SU-DHL-6 (cell line): ENCODE data around the gene ZNF841.

Experiments used
- H2AFZ ChIP-seq: fragments of 200-600 bp; sonication (generic); 2 replicates; pipeline ENCODE4 v1.6.1; 2014; ENCODE audit warnings: low read depth, mild to moderate bottlenecking, moderate library complexity, mixed read lengths, antibody characterized with exemption, low read length; ENCODE audit not compliant: severe bottlenecking
- H3F3A ChIP-seq: fragments of 200-600 bp; shearing (Covaris generic); 2 replicates; pipeline ENCODE4 v1.6.0; 2016; ENCODE audit warnings: antibody characterized with exemption, mild to moderate bottlenecking; ENCODE audit not compliant: insufficient read depth
- H3K27ac ChIP-seq: fragments of 200-600 bp; sonication (generic); 2 replicates; pipeline ENCODE4 v1.5.1; 2016; ENCODE audit warnings: low read depth, mild to moderate bottlenecking, low read length, moderate library complexity, mixed read lengths
- H3K27me3 ChIP-seq: fragments of 200-600 bp; sonication (generic), shearing (Covaris generic); 2 replicates; pipeline ENCODE4 v1.6.0; 2014; ENCODE audit warnings: mild to moderate bottlenecking, low read length
- H3K36me3 ChIP-seq: fragments of 200-600 bp; sonication (generic); 2 replicates; pipeline ENCODE4 v1.6.1; 2014; ENCODE audit warnings: mild to moderate bottlenecking, low read length, mixed read lengths
- H3K4me2 ChIP-seq: fragments of 300-600, 200-600 bp; shearing (Covaris generic), sonication (generic); 2 replicates; pipeline ENCODE4 v1.6.0; 2014; ENCODE audit warnings: low read length, low read depth, mild to moderate bottlenecking; ENCODE audit not compliant: poor library complexity, severe bottlenecking
- H3K4me3 ChIP-seq: fragments of 200-600 bp; sonication (generic); 2 replicates; pipeline ENCODE4 v1.5.1; 2014; ENCODE audit warnings: antibody characterized with exemption, low read length, mild to moderate bottlenecking, mixed read lengths; ENCODE audit not compliant: insufficient read depth, poor library complexity, severe bottlenecking
- H3K79me2 ChIP-seq: fragments of 200-600 bp; sonication (generic); 2 replicates; pipeline ENCODE4 v1.6.1; 2014; ENCODE audit warnings: mild to moderate bottlenecking, low read length, moderate library complexity; ENCODE audit not compliant: insufficient read depth
- H3K9ac ChIP-seq: fragments of 200-600 bp; sonication (generic); 2 replicates; pipeline ENCODE4 v1.7.0; 2014; ENCODE audit warnings: mild to moderate bottlenecking, low read length
- H3K9me2 ChIP-seq: fragments of 200-600 bp; sonication (generic); replicated peaks from 2 replicates; pipeline ENCODE4 v1.6.1; 2014; ENCODE audit warnings: low read length; ENCODE audit not compliant: insufficient read depth
- H3K9me3 ChIP-seq: fragments of 200-600 bp; sonication (generic); 2 replicates; pipeline ENCODE4 v1.6.1; 2014; ENCODE audit warnings: low read length, mixed read lengths; ENCODE audit not compliant: insufficient read depth
- H4K20me1 ChIP-seq: fragments of 200-600 bp; sonication (generic); 2 replicates; pipeline ENCODE4 v1.6.1; 2014; ENCODE audit warnings: low read depth, mild to moderate bottlenecking, antibody characterized with exemption, low read length, moderate library complexity, mixed read lengths
- CTCF ChIP-seq: fragments of 200-600 bp; sonication (generic); IDR thresholded peaks from one replicate; pipeline ENCODE4 v1.5.1; 2017; ENCODE audit warnings: antibody characterized with exemption, mild to moderate bottlenecking, low read length, moderate library complexity; ENCODE audit not compliant: insufficient read depth, poor library complexity, severe bottlenecking
- EZH2phosphoT487 ChIP-seq: fragments of 200-600 bp; sonication (generic), shearing (Covaris generic); conservative IDR thresholded peaks from 2 replicates; pipeline ENCODE4 v1.6.1; 2018; ENCODE audit warnings: mild to moderate bottlenecking, antibody characterized with exemption, low read length, moderate library complexity, mixed read lengths

Gene ZNF841

GRCh38 chr19:52138278-52138982, 42.9 kb upstream of the ZNF841 start:
- peaks cover 4% of the 10 kb centered on the region; the same call in 1 of the 2 replicates for H3F3A ChIP-seq
- TF ChIP-seq EZH2phosphoT487 (no peak), CTCF (no peak)

DNA sequence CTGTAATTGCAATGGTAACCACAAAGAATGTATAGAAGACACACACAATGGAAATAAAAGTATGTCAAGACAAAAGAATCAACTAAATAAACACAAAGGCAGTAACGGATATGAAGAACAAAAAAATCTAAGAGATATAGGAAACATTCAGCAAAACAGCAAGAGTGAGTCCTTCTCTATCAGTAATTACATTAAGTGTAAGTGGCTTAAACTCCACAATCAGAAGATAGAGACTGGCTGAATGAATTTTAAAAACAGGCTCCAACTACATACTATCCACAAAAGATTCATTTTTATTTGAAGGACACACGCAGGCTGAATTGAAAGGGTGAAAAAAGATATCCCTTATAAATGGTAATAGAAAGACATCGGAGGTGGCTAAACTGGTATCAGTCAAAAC, 24.7 kb upstream of the ZNF841 start:
- Histone ChIP-seq H4K20me1 (no peaks in the 10 kb centered on the region), H2AFZ (no peak overlapping the region), H3K79me2 (no peaks in the 10 kb centered on the region), H3K4me3 (no peak overlapping the region), H3F3A (no peaks in the 10 kb centered on the region), H3K9me2 (no peaks in the 10 kb centered on the region), H3K27me3 (no peaks in the 10 kb centered on the region), H3K4me2 (no peak overlapping the region), H3K36me3 (peaks cover 91% of the 10 kb centered on the region), H3K9ac (no peak overlapping the region), H3K9me3 (peaks cover 60% of the 10 kb centered on the region), H3K27ac (no peak overlapping the region)
- TF ChIP-seq CTCF (no peak), EZH2phosphoT487 (no peak)

More at GRCh38 chr19:52138278-52138982, 42.9 kb upstream of the ZNF841 start:
- Histone ChIP-seq H3K79me2 (peaks cover 42% of the 10 kb centered on the region), H3K9me2 (no peaks in the 10 kb centered on the region), H3K27me3 (no peaks in the 10 kb centered on the region), H3K4me3 (peak overlapping the region; percentile 67), H3K36me3 (0 out of 2 replicates have a peak, but pooled peaks cover 4% of the 10 kb centered on the region), H2AFZ (peak overlapping the region; percentile 94), H3K4me2 (peak overlapping the region; percentile 86), H4K20me1 (no peaks in the 10 kb centered on the region), H3K9ac (peak overlapping the region; percentile 72), H3K27ac (no peak overlapping the region; the same call in 1 of the 2 replicates), H3K9me3 (peaks cover 18% of the 10 kb centered on the region; the same call in 1 of the 2 replicates)

DNA sequence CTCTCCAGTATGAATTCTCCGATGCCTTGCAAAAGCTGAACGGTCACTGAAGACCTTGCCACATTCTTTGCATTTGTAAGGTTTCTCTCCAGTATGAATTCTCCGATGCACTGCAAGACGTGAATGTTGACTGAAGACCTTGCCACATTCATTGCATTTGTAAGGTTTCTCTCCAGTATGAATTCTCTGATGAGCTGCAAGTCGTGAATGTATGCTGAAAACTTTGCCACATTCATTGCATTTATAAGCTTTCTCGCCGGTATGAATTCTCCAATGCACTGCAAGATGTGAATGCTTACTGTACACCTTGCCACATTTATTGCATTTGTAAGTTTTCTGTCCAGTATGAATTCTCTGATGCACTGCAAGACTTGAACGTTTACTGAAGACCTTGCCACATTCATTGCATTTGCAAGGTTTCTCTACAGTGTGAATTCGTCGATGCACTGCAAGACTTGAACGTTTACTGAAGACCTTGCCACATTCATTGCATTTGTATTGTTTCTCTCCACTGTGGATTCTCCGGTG, 20.0 kb upstream of the ZNF841 start:
- TF ChIP-seq CTCF (no peak), EZH2phosphoT487 (no peak)
- Histone ChIP-seq H3F3A (no peaks in the 10 kb centered on the region), H3K4me3 (no peak overlapping the region)

More for the DNA sequence above, 20.0 kb upstream of the ZNF841 start:
- Histone ChIP-seq H2AFZ (no peak overlapping the region), H3K79me2 (no peaks in the 10 kb centered on the region), H3K36me3 (peaks cover 57% of the 10 kb centered on the region), H3K9me3 (peaks cover 93% of the 10 kb centered on the region; the same call in 1 of the 2 replicates), H3K4me2 (no peak overlapping the region), H3K9ac (no peak overlapping the region), H3K9me2 (no peaks in the 10 kb centered on the region), H4K20me1 (no peaks in the 10 kb centered on the region), H3K27ac (no peak overlapping the region), H3K27me3 (no peaks in the 10 kb centered on the region)
